Globus pallidus (tissue), 1 donor: ENCODE results near the gene DYNLRB1.

Experiments
- DNase-seq: peaks from one replicate; pipeline ENCODE4 v3.0.0-alpha.2; 2015; ENCODE audit warnings: low spot score

Gene DYNLRB1

DNA sequence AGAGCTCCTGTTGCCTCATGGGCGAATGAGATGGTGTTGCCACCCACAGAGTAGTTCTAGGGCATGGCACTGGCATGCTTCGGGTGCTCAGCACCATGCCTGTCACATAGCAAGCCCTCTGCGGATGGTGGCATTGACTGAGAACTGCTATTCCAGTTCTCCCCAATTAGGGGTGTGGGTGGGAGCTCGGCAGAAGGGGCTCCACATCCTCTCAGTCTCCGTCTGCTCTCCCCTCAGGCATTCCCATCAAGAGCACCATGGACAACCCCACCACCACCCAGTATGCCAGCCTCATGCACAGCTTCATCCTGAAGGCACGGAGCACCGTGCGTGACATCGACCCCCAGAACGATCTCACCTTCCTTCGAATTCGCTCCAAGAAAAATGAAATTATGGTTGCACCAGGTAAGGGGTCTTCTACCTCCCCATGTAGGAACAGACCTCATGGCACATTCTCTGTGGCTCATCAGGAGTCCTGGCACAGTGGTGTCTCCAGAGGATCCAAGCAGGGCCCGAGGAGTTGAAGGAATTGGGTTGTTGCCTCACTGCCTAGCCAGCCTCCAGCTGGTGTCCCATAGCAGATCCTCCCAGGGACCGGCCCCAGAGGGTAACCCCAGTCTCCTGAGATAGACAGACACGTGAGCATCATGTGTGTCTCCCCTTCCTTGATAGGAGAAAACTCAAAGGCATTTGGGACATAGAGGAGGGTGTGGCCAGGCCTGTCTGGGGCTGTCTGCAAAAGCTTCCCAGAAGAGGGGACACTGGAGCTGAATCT, 18.4 kb downstream of the DYNLRB1 start:
- DNase-seq = no peak

DNA sequence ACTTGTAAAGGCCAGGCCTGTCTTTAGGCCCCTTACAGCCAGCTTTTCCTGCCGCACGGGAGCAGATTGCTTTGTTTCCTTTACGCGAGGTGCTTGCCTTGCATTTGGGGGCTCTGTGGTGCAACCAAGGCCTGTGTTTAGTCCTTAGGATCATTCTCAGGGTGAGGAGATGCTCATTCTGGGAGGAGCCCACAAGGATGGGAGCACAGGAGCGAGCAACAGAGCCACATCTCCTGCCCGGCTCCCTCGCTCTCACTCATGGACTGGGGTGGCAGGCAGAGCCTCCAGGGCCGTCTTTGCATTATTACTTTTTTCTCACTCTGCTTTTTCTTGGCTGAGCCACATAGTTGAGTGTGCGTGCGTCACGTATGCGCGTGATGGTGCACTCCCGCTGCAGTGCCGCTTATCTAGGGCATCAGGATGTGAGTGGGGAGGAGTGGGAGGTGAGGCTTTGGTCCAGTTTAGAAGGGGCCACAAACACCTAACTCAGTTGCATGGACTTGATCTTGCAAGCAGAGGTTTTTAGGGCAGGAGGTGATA, 19.1 kb downstream of the DYNLRB1 start:
- DNase-seq = no peak

DNA sequence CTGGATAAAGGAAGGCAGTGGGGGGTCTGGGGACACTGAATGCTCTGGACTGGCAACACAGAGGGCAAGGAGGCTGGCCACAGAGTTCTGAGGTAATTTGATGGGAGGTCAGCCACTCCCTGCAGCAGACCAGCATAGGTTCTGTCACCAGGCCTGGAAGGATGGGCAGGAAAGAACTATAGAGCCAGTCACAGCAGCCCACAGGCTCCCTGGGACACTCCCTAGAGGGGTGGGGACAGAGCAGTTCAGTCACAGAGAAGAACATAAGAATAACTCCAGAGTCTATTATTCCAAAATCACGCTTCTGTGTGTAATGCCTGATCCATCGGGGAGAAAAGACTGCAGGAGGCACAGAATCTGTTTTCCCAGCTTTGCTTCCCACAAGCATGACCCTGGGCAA, 19.6 kb downstream of the DYNLRB1 start:
- no peak for DNase-seq

DNA sequence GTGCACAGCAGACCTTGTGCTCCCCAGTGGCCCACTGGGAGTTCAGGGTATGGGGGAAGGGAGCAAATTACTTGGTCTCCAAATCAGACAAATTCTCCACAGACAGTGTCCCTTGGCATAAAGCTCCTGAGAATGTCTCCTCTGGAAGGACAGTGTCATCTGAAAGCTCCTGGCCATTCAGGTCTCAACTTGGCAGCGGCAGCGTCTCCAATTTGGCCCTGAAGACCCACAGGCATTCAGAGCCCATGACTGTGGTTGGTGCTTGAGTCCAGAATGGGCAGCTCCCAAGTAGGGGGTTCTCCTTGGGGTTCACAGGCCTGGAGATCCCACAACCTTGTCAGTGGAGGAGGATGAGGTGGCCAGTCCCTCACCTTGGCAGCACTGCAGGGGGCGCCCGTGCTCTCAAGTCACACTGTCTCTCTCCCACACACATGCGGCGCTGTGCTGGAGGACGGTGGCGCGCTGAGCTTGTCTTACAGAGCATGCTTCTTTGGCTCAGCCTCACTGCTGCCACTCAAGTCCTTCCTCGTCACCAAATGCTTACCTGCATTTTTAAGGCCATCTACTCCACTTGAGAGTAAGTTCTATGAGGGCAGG, 20.7 kb downstream of the DYNLRB1 start:
- DNase-seq = peak; percentile 41

DNA sequence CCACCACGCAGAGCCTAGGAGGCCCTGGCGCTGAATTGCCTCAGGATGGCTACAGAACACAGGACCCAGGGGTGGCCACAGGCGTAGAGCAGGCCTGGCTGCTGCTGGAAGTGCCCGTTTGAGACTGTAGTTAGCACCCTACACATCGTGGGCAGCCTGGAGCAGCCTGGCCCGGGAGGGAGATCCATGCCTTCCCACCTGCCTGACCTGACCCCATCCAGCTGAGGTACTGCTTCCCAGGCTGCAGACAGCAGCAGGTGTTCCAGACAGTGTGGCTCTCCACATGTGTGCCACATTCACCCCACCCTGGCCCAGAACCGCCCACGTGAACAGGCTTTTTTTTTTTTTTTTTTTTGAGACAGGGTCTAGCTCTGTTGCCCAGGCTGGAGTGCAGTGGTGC, 21.4 kb downstream of the DYNLRB1 start:
- DNase-seq = no peak

DNA sequence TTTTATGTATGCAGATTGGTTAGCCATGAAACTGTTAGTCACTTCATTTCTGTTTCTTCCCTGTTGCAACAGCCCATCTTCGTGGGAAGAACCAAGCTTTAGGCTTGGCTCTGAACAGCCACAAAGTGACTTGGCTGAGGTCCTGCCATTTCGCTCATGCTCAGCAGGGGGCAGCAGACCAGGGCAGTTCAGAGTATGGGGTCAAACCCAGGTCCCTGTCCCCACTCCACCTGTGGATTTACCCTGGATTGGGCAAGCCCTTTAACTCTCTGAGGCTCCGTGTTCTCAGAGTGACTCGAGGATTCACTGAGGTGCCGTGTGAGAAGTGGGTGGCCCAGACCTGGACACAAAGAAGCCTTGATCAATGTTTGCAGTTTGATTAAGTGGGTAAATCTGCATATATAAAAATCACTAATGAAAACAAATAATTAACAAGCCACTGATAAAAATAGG, 22.5 kb downstream of the DYNLRB1 start:
- DNase-seq = peak; percentile 45

DNA sequence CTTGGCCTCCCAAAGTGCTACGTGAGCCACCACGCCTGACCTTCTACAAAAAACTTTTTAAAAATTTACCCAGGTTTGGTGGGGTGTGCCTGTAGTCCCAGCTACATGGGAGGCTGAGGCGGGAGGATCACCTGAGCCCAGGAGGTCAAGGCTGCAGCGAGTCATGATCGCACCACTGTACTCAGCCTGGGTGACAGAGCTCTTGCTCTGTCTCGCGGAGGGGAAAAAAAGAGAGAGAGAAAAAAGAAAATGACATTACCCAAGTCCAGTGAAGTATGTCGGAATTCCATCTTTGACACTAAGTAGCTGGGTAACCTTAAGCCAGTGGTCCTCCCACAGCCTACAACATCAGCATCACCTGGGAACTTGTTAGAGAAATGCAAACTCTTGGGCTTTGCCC, 23.5 kb downstream of the DYNLRB1 start:
- no peak for DNase-seq

DNA sequence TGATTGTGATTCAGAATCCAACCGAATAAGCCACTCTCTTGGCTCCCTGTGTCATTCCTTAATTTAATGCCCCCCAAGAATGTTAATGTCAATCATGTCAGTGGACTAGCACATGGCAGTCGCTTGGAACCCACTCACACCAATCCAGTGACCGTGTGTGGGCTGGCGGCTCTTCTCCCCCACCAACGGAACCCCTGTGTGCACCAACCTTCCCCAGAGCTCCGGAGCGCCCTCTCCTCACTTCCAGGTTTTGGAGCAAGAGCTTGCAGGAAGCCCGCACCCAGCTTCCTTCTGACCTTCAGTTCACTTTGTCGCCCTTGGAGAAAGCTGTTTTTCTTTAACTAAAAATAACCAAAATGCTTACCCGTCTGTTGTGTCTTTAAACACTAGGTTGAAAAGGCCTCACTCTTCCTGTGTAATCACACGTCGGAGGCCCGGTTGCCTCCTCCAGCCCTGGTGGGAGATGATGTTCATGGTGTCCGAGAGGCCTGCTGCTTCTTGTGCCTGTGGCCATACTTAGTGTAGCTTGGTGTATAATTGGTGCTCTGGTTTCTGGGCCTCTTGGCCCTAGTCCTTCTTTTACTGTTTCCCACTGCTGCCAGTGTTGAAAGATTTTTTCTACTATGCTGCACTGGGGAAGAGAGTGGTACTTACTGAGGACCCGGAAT, 24.5 kb downstream of the DYNLRB1 start:
- DNase-seq = no peak

DNA sequence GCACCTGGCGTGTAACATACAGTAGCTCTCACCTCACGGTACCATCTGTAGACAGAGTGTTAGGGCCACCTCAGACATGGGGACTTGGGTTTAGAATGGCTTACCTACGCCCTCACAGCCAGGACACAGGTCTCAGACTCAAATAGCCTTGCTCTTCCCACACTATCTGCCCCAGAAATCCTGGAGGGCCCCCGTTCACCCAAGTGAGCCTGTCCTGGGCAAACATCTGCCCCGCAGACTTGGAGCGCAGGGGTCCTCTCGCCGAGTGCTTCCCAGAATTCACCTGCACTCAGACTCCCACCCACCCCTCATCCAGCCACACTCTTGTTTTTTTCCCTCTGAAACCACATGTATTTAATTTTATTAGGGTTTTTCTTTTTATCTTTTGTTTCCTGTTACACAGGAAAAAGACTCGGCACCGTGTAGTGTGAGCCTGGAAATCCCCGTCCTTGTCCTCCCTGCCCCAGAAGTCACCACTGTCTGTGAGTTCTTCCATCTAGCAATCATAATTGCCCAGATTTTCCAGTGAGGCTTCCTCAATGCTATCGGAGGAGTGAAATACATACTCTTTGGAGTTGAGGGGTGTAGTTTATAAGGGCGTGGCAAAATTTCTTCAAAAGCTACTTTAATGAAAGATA, 25.2 kb downstream of the DYNLRB1 start:
- DNase-seq = no peak

DNA sequence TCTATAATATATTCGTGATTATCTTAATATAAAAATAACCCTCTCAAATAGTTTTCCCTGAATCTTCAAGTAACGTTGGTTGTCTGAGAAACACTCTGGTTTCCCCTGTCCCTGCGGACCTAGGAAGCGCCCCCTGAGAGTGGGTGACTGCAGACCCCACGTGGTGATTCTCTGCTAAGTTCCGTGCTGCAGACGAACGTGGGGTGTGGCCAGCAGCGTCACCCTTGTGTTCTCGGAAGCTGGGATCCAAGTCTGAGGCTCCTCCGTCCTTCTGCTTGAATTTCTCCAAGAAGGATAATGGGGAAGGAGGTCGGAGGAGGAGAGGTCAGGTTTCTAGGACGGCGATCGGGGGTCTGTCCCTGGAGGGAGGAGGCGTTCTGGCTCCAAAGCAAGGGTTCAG, 25.7 kb downstream of the DYNLRB1 start:
- no peak for DNase-seq

DNA sequence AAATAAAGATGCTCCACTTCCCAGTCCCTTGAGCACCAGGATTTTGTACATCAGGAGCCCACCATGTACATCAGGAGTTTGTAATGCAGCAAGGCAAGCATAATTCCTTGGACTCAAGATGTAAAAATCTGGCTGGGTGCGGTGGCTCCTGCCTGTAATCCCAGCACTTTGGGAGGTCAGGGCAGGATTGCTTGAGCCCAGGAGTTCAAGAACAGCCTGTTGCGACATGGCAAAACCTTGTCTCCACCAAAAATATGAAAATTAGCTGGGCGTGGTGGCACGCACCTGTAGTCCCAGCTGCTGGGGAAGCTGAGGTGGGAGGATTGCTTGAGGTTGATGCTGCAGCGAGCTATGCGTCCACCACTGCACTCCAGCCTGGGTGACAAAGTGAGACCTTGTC, 26.2 kb downstream of the DYNLRB1 start:
- DNase-seq = no peak

DNA sequence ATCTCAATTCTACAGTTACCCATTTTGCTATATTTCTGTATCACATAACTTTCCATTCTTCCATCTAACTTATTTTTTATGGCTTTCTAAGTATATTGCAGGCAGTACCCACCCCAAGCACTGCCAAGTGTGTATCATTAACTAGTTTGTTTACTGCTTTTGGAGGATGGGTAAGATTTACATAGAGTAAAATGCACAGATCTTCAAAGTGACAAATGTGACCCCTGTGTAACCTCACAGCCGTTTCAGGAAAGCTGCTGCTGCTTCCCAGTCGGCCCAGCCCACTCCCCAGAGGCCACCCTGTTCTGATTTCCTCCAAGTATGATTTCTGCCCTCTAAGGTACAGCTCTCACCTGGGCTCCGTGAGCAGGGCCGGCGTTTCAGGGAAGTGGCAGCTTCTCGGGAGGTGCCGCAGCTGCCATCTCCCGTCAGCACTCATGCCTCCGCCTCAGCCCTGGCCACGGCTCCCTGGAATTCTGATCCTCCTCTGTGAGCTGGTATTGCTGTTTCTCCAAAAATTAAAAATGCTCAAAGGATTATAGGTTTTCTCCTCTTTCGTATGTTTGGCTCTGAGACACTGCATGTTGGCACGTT, 27.3 kb downstream of the DYNLRB1 start:
- DNase-seq = no peak

DNA sequence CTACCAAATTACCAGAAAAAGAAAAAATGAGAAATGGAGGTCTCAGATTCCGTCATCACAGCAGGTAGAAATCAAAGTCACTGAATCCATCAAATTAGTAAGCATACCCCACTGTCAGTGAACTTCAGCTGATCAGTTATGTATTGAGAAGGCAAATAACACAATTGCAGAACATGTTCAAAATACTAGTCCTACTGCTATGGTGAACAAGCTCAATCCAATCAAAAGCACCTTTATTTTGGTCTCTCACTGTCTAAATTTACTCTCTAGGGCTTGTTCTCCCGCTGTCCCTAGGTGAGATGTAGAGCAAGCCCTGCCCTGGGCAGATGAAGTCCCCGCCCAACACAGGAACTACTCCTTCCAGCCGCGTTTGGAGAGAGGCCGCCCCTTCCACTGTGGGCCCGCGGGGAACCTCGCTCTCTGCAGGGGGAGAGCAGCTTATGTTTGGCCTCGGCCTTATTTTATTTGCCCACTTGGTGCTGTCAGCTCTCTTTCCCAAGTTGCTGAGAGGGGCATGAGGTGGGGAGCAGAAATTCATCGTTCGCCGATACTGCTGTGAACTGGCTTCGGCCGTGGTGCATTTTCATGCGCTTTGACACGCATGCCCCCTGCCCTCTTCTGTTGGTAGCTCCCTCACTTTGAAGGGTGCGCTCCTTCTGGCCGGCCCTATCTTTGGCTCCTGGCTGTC, 28.0 kb downstream of the DYNLRB1 start:
- no peak for DNase-seq

DNA sequence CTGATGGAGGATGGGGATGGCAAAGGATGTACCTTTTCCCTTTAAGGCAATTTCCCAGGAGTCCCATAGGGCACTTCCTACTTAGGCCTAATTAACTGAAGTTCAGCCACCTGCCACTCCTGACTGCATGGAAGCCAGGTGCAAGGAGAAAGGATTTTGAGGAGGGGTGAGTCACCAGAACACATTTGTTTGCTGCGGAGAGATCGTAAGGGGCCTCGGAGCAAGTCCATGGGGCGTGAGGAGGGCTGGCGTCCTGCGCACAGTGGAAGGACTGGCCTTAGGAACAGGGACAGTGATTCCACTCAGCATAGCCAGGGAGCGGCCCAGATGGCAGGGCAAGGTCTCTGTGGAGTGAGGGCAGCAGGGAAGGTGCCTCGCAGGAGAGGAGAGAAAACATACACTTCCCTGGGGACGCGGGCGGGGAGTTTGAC, 30.5 kb downstream of the DYNLRB1 start:
- no peak for DNase-seq

DNA sequence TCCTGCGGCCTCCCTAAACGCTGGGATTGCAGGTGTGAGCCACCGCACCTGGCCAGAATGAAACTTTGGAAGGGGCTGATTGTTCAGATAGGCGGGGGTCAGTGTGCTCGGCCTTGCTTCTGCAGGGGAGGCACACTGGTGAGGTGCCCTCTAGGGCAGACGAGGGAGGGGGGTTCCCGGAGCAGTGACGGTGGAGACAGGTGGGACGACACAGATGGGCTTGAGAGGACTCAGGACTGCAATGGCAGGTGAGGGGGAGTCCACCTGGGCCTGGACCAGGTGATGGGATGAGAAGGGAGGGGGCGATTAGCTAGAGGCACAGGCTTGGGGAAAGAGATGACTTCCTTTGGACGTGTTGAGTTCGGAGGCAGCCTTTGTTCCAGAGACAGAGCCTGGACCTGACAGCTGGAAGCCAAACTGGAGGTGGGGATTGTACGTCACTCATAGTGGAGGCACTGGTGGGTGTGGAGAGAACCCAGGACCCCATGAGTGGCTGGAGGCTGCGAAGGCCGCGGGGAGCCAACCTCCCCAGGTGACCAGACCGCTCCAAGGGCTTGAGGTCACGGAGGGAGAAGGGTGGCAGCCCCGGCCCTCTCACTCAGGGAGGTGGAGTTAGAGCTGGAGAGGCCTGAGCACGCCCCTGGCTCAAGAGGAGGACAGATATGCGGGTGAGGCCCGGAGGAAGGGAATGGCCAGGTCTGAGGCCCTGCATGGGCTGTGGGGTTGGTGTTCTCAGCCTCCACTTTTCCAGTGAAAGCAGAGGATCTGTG, 31.8 kb downstream of the DYNLRB1 start:
- DNase-seq = no peak

DNA sequence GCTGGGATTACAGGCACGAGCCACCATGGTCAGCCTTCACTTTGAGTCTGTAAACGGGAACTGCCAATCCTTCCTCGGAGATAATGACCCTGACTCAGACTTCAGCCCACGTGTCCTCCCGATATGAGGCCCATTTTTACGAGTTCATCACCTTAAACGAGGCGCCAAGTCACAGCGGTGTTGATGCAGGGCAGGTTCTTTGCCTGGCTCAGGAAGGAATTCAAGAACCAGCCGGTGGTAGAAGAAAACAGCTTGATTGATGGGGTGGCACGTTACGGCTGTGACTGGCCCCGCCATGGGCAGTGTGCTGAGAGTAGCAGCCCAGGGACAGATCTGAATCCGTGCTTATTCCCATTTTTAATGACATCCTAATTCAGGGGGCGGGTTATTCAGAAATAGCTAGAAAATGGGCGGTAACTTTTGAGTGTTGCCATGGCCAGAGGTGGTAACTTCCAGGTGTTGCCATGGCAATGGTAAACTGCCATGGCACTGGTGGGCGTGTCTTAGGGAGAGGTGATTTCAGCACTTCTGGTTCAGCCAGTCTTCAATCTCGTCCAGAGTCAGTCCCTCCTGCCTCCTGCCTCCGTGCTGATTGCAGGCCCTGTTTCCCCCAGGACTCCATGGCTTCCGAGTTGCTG, 33.2 kb downstream of the DYNLRB1 start:
- no peak for DNase-seq

DNA sequence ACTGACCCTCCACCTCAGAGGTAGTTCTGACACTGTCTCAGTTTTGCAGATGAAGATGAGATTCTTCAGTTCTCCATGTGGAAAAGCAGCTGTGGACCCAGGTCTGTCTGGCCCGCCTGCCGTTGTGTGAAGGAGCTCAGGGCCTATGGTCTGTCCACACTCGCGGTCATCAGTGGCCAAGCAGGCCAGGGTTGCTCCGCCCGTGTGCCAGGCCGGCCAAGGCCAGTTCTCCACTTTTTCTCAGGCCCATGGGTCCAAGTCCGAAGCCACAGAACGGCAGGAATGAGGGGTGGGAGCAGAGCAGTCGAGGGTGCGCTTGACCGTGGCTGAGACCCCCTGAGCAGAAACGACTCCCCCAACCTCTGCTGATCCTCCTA, 33.7 kb downstream of the DYNLRB1 start:
- DNase-seq = no peak

DNA sequence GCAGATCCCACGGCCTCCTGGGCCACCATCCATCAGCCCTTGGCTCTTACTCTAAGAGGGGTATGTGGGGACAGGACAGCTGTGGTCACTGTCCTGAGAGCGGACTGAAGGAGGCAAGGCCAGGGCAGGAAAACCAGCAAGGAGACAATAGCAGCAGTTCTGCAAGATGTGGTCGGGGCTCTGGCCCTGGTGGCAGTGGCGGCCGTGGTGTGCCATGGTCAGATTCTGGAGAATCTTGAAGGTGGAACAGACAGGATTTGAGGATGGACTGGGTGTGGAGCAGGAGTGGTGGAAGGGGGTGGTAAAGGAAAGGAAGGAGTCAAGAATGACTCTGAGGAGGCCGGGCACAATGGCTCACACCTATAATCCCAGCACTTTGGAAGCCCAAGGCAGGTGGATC, 36.3 kb downstream of the DYNLRB1 start:
- no peak for DNase-seq

DNA sequence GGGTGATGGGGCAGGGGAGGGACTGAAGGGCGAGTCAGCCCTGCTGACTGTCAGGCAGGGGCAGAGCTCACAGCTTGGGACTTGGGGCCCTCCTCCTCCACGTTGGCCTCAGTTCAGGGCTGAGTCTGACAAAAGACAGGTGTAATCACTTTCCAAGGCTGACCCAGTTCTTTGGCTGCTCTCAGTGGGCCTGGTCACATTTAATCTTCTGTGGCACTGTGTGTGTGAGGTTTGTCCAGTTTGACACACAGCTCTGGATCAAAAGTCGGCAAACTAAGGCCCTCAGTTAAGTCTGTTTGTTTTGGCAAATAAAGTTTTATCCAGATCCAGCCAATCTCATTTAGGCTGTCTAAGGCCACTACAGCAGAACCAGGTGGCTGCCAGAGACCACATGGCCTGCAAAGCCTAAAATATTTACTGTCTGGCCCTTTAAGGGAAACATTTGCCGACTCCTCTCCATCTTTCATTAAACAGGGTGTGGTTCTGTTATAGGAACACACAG, 37.2 kb downstream of the DYNLRB1 start:
- DNase-seq = no peak

DNA sequence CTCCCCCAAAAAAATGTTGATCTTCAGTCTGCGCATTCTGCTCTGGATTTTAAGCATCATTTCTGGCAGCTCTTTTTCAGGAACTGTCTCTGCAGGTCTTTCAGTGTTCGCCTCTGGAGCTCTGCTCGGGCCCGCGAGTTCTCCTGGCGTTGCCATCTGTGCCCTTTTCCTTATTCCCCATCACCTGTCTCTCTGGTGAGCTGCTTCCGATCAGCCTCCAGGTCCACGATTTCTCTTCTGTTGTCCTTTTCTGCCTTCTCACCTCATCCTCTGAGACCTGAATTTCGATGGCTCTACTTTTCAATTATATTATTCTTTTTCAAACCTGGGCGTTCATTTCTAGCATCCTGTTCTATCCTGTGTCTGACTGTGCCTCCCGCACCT, 41.7 kb downstream of the DYNLRB1 start:
- no peak for DNase-seq
